Right lobe of liver (tissue), 4 donors: ENCODE measurements around the gene FNDC3B.

Experiments
- POLR2A ChIP-seq: fragments of 450-650 bp; IDR thresholded peaks from one replicate; pipeline ENCODE4 v1.6.1; 2017; ENCODE audit warnings: antibody characterized with exemption, mild to moderate bottlenecking
- TF ChIP-seq, protein P1 (sequence below), 4 donors: fragments of 200-600 bp in 3 of 4; fragments of 450-650 bp in 1 of 4; IDR thresholded peaks; one replicate each; pipeline versions ENCODE4 v1.5.1 to v1.8.0; 2016 to 2022; ENCODE audit warnings: antibody characterized with exemption in 4 of 4, mild to moderate bottlenecking in 2 of 4
- donor health status: DM: no; HTN: no; CAD: no.
- donor health status: DM: no; HTN: no; CAD: no.
- donor health status: DM: no; HTN: yes; CAD: no.

DNA sequence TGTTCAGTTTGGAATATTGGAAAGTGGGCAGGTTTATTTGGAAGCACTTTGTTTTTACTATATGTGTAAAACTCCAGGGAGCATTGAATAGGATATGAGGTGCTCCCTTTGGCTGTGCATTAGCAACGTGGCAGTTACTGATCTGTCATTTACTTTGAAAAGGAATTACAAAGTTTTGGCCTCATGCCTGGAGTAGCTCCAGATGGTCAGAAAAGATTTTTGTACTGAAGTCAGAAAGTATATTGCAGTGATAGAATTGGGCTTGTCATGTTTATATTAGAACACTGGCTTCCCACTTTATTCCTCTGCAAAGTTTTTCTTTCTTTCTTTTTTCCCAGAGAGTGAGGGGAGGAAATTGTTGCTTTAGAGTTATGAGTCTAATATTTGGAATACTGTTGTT, 26.1 kb downstream of the FNDC3B start:
- TF ChIP-seq, protein P1, sequence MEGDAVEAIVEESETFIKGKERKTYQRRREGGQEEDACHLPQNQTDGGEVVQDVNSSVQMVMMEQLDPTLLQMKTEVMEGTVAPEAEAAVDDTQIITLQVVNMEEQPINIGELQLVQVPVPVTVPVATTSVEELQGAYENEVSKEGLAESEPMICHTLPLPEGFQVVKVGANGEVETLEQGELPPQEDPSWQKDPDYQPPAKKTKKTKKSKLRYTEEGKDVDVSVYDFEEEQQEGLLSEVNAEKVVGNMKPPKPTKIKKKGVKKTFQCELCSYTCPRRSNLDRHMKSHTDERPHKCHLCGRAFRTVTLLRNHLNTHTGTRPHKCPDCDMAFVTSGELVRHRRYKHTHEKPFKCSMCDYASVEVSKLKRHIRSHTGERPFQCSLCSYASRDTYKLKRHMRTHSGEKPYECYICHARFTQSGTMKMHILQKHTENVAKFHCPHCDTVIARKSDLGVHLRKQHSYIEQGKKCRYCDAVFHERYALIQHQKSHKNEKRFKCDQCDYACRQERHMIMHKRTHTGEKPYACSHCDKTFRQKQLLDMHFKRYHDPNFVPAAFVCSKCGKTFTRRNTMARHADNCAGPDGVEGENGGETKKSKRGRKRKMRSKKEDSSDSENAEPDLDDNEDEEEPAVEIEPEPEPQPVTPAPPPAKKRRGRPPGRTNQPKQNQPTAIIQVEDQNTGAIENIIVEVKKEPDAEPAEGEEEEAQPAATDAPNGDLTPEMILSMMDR (IDR thresholded peaks at IDR 0.05): no peak
- TF ChIP-seq POLR2A: no peak
